A549 treated with GW870086 at 1 μM for 4 hours (cell line): ENCODE measurements around the gene BBLN. TPM values are rescaled to one million over a fixed set of nuclear protein-coding genes. Genes with fewer than 3 reads are reported as not detected.

Experiments
- total RNA-seq: library from RNA; stranded (reverse); fragments of 200-300 nt; extraction: Qiagen RNA extraction; gene quantifications from 5 replicates; pipeline ENCODE4 v1.2.3, GENCODE V29; 2022; ENCODE audit warnings: low read depth

The BBLN gene, protein sequence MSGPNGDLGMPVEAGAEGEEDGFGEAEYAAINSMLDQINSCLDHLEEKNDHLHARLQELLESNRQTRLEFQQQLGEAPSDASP
- 48.4 to 68.9 TPM (median 61.7 TPM) in 5 replicates for total RNA-seq

GRCh38 chr9:128159784-128160602 lies at the start of gene BBLN:
Gene BBLN (plus strand): TSS chr9:128160265. CDS start chr9:128160408, 143 bp downstream.

DNA sequence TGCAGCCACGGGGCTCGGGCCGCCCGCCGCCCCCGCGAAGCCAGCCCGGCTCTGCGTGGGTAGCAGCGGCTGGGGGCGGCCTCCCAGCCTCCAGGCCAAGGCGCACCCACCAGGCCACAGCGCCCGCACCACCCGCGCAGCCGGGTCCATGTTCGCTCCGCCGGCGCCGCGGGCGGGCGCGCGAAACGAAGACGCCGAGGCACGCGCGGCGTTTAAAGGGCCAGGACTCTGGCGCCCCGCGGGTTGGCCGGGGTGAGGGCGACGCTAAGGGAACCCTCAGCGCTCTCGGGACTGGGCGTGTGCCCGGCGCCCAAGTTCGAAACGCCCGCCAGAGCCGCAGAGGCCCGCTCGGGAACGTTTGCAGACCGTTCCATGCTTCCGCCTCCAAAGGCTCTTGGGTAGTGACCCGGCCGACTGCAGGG lies 32.5 kb upstream of the BBLN start, which contains the start of gene PTGES2:
PTGES2 (minus strand) TSS at position 162 of the 422 bp plus-strand sequence; CDS start at position 150, 12 bp downstream.

GRCh38 chr9:128149001-128149701 lies 10.9 kb upstream of the BBLN start, which contains the start of gene LCN2:
Gene LCN2 (plus strand): TSS chr9:128149453. CDS start chr9:128149526, 73 bp downstream.

GRCh38 chr9:128191406-128192046 lies 31.5 kb downstream of the BBLN start, which contains the start of gene CIZ1:
Gene CIZ1 (minus strand): TSS chr9:128191572. CDS start chr9:128190857, 715 bp downstream.

DNA sequence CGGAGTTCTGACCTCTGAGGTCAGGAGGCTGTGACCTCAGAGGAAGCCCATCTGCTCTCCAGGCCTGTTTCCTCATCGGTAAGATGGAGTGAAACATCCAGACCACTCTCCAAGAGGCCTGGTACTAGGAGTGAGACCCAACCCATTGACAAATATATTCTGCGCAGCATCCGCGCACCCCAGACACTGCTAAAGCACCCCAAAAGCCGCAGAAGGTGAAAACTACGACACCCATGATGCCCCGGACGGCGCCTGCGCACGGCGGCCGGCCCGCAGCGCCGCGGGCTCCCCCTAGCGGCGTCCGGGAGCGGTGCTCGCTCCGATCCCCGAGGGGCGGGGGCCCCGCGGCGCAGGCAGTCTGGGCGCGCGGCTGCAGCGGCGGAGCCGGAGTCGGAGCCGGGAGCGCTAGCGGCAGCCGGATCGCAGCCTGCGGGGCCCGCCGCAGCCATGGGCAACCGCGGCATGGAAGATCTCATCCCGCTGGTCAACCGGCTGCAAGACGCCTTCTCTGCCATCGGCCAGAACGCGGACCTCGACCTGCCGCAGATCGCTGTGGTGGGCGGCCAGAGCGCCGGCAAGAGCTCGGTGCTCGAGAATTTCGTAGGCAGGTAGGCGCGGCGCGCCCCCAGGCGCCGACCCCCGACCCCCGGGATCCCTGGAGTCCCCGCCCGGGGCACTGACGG lies 43.1 kb downstream of the BBLN start, which contains the start of gene DNM1:
DNM1 (plus strand) TSS at position 356 of the 683 bp plus-strand sequence; CDS start at position 448, 92 bp downstream.

Other genes starting within 250 kb of the BBLN start
- 13.8 to 20.6 TPM (median 18.1 TPM) in 5 replicates for gene ST6GALNAC4, start 243.2 kb upstream of the BBLN start, total RNA-seq
- 1.3 to 3.3 TPM (median 1.8 TPM) in 5 replicates for gene PIP5KL1, start 229.5 kb upstream of the BBLN start, total RNA-seq
- 36.4 to 43.7 TPM (median 41.9 TPM) in 5 replicates for gene DPM2, start 222.4 kb upstream of the BBLN start, total RNA-seq
- gene EEIG1, start 179.3 kb upstream of the BBLN start, total RNA-seq, result 45.8 to 67.1 TPM (median 58.6 TPM) in 5 replicates
- gene NAIF1, start 92.9 kb upstream of the BBLN start, total RNA-seq, result 4.5 to 6.9 TPM (median 6.4 TPM) in 5 replicates
- gene SLC25A25, start 92.0 kb upstream of the BBLN start, total RNA-seq, result 7.2 to 8.7 TPM (median 8.0 TPM) in 5 replicates
- 67.6 to 98.4 TPM (median 91.8 TPM) in 5 replicates for gene PTGES2, start 32.5 kb upstream of the BBLN start, total RNA-seq
- gene LCN2, start 10.8 kb upstream of the BBLN start, total RNA-seq, result 2.4 to 6.8 TPM (median 3.2 TPM) in 5 replicates
- gene CIZ1, start 31.3 kb downstream of the BBLN start, total RNA-seq, result 69.8 to 91.7 TPM (median 80.7 TPM) in 5 replicates
- gene DNM1, start 43.1 kb downstream of the BBLN start, total RNA-seq, result 80.7 to 101 TPM (median 88.4 TPM) in 5 replicates
- 37.3 to 51.1 TPM (median 46.7 TPM) in 5 replicates for gene GOLGA2, start 115.7 kb downstream of the BBLN start, total RNA-seq
- gene SWI5, start 116.0 kb downstream of the BBLN start, total RNA-seq, result 42.0 to 55.1 TPM (median 43.8 TPM) in 5 replicates
- gene TRUB2, start 162.2 kb downstream of the BBLN start, total RNA-seq, result 38.1 to 56.2 TPM (median 47.7 TPM) in 5 replicates
- 50.4 to 59.1 TPM (median 55.9 TPM) in 5 replicates for gene COQ4, start 162.6 kb downstream of the BBLN start, total RNA-seq
- 36.3 to 50.5 TPM (median 46.0 TPM) in 5 replicates for gene SLC27A4, start 180.3 kb downstream of the BBLN start, total RNA-seq
- 67.0 to 85.2 TPM (median 83.9 TPM) in 5 replicates for gene URM1, start 211.1 kb downstream of the BBLN start, total RNA-seq